ENCODE data around the gene SMAD6.

SMAD6 gene

DNA sequence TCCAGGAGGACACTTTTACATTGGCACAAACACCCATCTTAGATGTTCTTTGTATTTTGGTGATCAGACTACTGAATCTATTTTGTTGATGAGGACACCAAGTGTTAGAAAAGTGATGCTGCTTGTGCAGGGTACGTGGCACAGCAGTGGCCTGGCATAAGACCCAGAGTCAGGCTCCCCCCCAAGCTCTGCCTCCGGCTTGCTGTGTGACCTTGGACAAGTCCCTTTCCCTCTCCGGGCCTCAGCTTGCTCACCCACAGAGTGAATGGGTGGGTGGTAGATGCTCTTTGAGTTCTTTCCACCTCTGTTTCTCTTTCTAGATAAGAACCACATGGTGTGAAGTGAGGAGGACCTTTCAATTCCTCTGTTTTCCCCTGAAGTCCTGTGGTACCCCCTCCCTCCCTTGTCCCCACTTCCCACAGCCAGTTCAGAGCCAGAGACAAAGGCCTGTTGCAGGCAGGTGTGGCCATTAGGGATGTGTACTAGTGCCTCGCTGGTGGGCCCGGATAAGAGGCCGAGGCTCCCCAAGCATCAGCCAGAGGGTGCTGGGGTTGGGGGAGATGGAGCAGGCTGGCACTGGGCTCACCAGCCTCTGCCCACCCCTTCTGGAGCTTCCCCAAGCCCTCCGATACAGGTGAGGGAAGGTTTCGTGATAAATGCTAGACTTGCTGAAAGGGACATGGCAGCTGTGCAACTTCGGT lies 43.6 kb downstream of the SMAD6 start:
- no peak overlapping the region for H3K27ac ChIP-seq (ENCODE audit: low read depth, low read length)
- no peaks in the 10 kb centered on the region for H3K36me3 ChIP-seq (ENCODE audit: insufficient read depth, low read length)
- H3K9me3 ChIP-seq (ENCODE audit: insufficient read depth, low read depth, low read length): no peaks in the 10 kb centered on the region
- no peak overlapping the region for H3K9ac ChIP-seq (ENCODE audit: low read depth, low read length)
- WGBS: 84% methylated on average over 9 of the region's 9 CpGs
- H3K4me3 ChIP-seq (ENCODE audit: low read length): no peak overlapping the region
- peaks cover 57% of the 10 kb centered on the region for H3K4me1 ChIP-seq (ENCODE audit: insufficient read depth, low read length)
- H3K27me3 ChIP-seq (ENCODE audit: insufficient read depth, low read length): no peaks in the 10 kb centered on the region

DNA sequence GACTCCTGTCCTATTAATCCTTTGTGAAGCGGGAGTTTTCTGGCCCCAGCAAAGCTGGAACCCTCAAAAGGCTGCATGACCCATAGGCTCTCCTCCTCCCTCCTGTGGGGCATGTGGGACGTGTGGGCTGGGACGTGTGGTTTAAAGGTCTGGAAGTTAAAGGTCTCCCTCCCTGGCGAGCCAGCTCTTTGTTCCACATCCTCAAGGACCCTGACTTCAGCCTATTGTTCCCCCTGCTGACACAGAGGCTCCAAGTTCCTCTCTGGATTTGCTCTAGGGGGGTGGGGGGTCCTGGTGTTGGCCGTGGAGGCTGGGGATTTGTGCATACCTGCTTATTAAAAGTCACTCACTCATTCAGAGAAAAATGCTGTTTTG lies 44.2 kb downstream of the SMAD6 start:
- no peak overlapping the region for H3K27ac ChIP-seq (ENCODE audit: low read depth, low read length)

DNA sequence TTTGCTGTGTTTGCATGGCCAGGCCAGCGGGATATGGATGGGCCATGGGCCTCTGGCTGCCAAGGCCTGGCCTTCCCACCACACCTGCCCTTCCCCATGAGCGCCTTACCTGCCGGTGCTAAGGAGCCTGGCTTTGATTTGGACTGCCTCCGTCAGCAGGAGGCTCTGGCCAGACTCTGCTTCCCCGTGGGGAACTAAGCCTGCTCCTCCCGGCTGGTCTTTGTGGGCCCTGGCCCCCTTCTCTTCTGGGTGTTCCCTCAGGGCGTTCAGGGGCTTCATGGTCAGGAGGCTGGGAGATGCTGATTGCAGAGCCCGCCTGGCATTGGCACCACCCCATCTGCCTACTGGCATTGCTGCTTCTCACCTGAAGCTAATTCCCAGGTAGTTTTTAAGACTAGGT lies 45.2 kb downstream of the SMAD6 start:
- 84% methylated on average over 8 of the region's 8 CpGs for WGBS
- Histone ChIP-seq H3K4me3 (ENCODE audit: low read length) (no peak overlapping the region), H3K4me1 (ENCODE audit: insufficient read depth, low read length) (peaks cover 63% of the 10 kb centered on the region), H3K27me3 (ENCODE audit: insufficient read depth, low read length) (no peaks in the 10 kb centered on the region), H3K9me3 (ENCODE audit: insufficient read depth, low read depth, low read length) (no peaks in the 10 kb centered on the region), H3K27ac (ENCODE audit: low read depth, low read length) (peak overlapping the region; percentile 17; the same call in 1 of the 2 replicates), H3K9ac (ENCODE audit: low read depth, low read length) (no peak overlapping the region), H3K36me3 (ENCODE audit: insufficient read depth, low read length) (no peaks in the 10 kb centered on the region)

More for the DNA sequence above, 44.2 kb downstream of the SMAD6 start:
- no peak overlapping the region for H3K4me3 ChIP-seq (ENCODE audit: low read length)
- no peaks in the 10 kb centered on the region for H3K36me3 ChIP-seq (ENCODE audit: insufficient read depth, low read length)
- 44% methylated on average over 2 of the region's 5 CpGs for WGBS
- H3K27me3 ChIP-seq (ENCODE audit: insufficient read depth, low read length): no peaks in the 10 kb centered on the region
- peaks cover 62% of the 10 kb centered on the region for H3K4me1 ChIP-seq (ENCODE audit: insufficient read depth, low read length)
- H3K9ac ChIP-seq (ENCODE audit: low read depth, low read length): no peak overlapping the region
- no peaks in the 10 kb centered on the region for H3K9me3 ChIP-seq (ENCODE audit: insufficient read depth, low read depth, low read length)

DNA sequence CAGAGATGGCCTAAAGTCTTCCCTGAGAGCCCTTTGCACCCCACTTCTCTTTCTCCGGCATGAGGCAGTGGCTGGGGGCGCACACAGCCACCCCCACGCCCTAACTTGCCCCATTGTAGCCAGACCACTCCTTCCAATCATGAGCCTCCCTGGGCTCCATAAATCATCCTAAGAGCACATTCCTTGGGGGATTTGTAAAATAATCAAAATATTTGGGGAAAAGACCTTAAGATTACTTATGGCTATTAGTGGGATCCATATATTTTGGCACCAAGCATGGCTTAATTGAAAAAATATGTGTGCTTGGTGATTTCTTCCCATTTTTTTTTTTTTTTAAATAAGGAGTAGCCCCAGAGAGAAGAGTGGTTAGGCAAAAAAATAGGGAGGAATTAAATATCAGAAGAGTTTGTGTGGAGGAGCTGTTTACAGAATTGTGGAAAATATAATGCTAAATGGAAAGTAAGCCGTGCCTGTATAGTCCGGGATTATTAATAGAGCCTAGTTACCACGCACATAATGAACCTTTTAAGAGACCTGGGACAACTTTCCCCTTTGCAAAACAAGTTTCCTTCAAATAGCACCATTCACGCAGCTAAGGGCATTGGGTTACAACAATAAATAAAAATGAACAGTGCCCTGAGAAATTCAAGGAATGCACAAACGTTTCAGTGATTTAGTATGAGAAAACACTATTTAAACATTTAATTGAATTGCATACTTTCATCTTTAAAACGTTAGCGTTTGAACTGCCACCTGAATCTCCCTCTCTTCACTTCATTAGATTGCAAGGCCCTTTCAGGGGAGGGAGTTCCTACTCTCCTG lies 46.1 kb downstream of the SMAD6 start:
- WGBS: 58% methylated on average over 10 of the region's 10 CpGs
- Histone ChIP-seq H3K9me3 (ENCODE audit: insufficient read depth, low read depth, low read length) (no peaks in the 10 kb centered on the region), H3K27me3 (ENCODE audit: insufficient read depth, low read length) (no peaks in the 10 kb centered on the region), H3K36me3 (ENCODE audit: insufficient read depth, low read length) (no peaks in the 10 kb centered on the region), H3K27ac (ENCODE audit: low read depth, low read length) (no peak overlapping the region; the same call in 1 of the 2 replicates), H3K9ac (ENCODE audit: low read depth, low read length) (no peak overlapping the region), H3K4me3 (ENCODE audit: low read length) (no peak overlapping the region), H3K4me1 (ENCODE audit: insufficient read depth, low read length) (peaks cover 63% of the 10 kb centered on the region)

DNA sequence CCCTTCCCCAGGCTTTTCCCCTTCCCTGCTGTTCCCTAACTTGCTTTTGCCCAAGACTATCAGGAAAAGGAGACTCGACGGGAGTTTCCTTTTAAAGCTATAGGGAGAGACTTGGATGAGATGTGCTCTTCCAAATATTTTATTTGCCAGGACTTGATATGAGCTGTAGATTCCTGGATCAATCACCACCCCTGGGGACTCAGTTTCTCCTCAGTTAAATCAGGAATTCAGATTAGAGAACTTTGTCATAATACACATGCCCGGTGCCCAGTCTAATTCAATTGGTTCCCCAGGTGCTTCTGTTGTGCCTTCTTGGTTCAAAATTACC lies 46.6 kb downstream of the SMAD6 start:
- Histone ChIP-seq H3K4me1 (ENCODE audit: insufficient read depth, low read length) (peaks cover 63% of the 10 kb centered on the region), H3K4me3 (ENCODE audit: low read length) (no peak overlapping the region)
- WGBS: 36% methylated on average over 3 of the region's 3 CpGs

DNA sequence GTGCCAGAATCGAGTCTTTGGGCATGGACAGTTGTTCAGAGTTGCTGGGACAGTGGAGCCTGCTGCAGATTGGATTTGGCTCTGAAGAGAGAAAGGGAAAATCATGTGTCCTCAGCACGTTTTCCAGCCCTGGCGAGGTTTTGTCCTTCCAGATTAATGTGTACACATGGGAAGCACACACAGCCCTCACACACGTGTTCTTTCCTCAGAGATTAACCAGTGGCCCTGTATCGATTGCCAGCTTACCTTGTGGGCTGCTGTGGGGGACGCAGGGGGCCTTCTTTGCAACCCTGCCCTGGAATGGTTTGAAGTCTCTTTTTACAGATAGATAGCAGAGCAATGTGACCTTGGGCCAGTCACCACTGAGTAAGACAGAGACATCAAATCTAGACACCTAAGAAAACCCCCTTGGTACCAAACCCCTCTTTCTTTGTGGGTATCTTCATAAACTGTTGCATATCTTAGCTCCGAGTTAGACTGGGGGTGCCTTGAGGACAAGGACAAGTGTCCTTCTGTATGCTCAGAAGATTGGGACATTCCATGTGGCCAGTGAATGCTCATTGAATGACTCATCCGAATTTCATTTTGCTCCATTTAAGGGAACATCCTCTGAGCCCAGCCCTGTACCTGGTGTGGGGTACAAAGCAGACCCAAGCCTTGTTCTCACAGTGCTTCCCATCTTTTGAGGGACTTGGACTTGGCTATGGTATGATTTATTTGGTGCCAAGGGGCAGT lies 48.0 kb downstream of the SMAD6 start:
- H3K36me3 ChIP-seq (ENCODE audit: insufficient read depth, low read length): 0 out of 2 replicates have a peak, but pooled peaks cover 4% of the 10 kb centered on the region
- whole genome bisulfite sequencing: 89% methylated on average over 8 of the region's 8 CpGs
- peaks cover 5% of the 10 kb centered on the region; the same call in 1 of the 2 replicates for H3K9me3 ChIP-seq (ENCODE audit: insufficient read depth, low read depth, low read length)
- H3K4me3 ChIP-seq (ENCODE audit: low read length): no peak overlapping the region
- H3K4me1 ChIP-seq (ENCODE audit: insufficient read depth, low read length): peaks cover 55% of the 10 kb centered on the region
- no peaks in the 10 kb centered on the region for H3K27me3 ChIP-seq (ENCODE audit: insufficient read depth, low read length)
- H3K9ac ChIP-seq (ENCODE audit: low read depth, low read length): no peak overlapping the region
- no peak overlapping the region for H3K27ac ChIP-seq (ENCODE audit: low read depth, low read length)

More for the DNA sequence above, 46.6 kb downstream of the SMAD6 start:
- no peaks in the 10 kb centered on the region for H3K27me3 ChIP-seq (ENCODE audit: insufficient read depth, low read length)
- H3K36me3 ChIP-seq (ENCODE audit: insufficient read depth, low read length): no peaks in the 10 kb centered on the region
- peak overlapping the region; percentile 46; the same call in 1 of the 2 replicates for H3K27ac ChIP-seq (ENCODE audit: low read depth, low read length)
- H3K9ac ChIP-seq (ENCODE audit: low read depth, low read length): no peak overlapping the region
- no peaks in the 10 kb centered on the region for H3K9me3 ChIP-seq (ENCODE audit: insufficient read depth, low read depth, low read length)

DNA sequence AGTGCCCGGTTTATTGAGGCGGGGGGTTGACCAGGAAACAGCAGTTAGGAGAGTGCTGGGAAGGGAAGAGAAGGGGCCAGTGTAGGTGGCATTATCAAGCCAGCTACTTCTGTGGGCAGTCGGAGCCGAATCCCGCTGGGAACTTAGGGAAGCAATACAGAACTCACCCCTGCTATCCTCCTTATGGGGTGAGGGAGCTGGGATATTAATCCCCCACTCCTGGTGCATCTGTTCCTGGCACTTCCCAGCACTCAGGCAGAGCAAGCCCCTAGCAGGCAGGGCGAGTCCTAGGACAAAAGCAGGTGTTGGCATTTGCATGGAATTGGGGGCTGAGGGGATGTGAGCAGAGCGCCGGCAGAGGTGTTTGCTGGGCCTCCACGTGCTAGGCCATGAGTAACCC lies 48.6 kb downstream of the SMAD6 start:
- Histone ChIP-seq H3K9ac (ENCODE audit: low read depth, low read length) (no peak overlapping the region), H3K36me3 (ENCODE audit: insufficient read depth, low read length) (0 out of 2 replicates have a peak, but pooled peaks cover 5% of the 10 kb centered on the region), H3K4me3 (ENCODE audit: low read length) (no peak overlapping the region), H3K27me3 (ENCODE audit: insufficient read depth, low read length) (no peaks in the 10 kb centered on the region), H3K4me1 (ENCODE audit: insufficient read depth, low read length) (peaks cover 51% of the 10 kb centered on the region), H3K9me3 (ENCODE audit: insufficient read depth, low read depth, low read length) (peaks cover 10% of the 10 kb centered on the region; the same call in 1 of the 2 replicates), H3K27ac (ENCODE audit: low read depth, low read length) (no peak overlapping the region)
- 70% methylated on average over 9 of the region's 9 CpGs for WGBS

DNA sequence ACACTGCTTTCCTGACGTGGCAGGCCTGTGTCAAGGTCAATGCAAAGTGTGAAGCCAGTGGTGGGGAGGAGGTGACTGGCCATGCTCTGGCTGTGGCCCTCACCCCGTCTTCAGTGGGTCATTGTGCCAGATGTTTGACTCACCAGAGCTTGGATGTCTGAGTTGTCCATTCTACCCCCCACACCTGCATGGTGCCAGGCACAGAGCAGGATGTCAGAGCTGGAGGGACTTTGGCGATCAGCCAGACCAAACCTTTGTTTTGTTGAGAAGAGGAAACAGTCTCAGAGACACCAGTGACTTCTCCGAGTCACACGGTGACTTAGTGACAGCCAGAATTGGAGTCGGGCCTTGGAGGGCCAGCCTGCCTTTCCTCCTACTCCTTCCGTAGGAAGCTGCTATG lies 49.5 kb downstream of the SMAD6 start:
- Histone ChIP-seq H3K9me3 (ENCODE audit: insufficient read depth, low read depth, low read length) (peaks cover 10% of the 10 kb centered on the region; the same call in 1 of the 2 replicates), H3K4me3 (ENCODE audit: low read length) (no peak overlapping the region), H3K36me3 (ENCODE audit: insufficient read depth, low read length) (0 out of 2 replicates have a peak, but pooled peaks cover 5% of the 10 kb centered on the region), H3K9ac (ENCODE audit: low read depth, low read length) (no peak overlapping the region), H3K27ac (ENCODE audit: low read depth, low read length) (no peak overlapping the region), H3K27me3 (ENCODE audit: insufficient read depth, low read length) (no peaks in the 10 kb centered on the region), H3K4me1 (ENCODE audit: insufficient read depth, low read length) (peaks cover 41% of the 10 kb centered on the region)
- WGBS: 92% methylated on average over 6 of the region's 7 CpGs

DNA sequence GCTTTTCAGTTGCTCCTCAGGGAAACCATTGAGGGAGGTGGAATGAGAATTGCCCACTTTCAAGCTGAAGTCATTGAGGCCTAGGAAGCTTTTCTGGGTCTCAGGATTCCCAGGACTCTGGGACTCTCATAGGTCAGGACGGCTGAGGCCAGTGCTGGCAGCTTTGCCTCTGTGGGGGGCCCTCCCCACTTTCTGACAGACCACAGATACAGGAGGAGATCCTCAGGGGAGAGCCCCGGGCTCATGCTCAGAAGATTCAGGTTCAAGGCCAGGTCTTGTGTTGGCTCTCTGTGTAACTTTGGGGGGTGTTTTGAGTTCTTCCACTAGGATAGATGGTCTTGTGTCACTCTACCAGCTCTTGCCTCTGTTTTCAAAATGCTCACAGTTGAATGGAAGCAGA lies 50.0 kb downstream of the SMAD6 start:
- Histone ChIP-seq H3K9ac (ENCODE audit: low read depth, low read length) (no peak overlapping the region), H3K27ac (ENCODE audit: low read depth, low read length) (no peak overlapping the region), H3K4me1 (ENCODE audit: insufficient read depth, low read length) (peaks cover 37% of the 10 kb centered on the region), H3K27me3 (ENCODE audit: insufficient read depth, low read length) (no peaks in the 10 kb centered on the region), H3K4me3 (ENCODE audit: low read length) (no peak overlapping the region), H3K9me3 (ENCODE audit: insufficient read depth, low read depth, low read length) (peaks cover 10% of the 10 kb centered on the region; the same call in 1 of the 2 replicates), H3K36me3 (ENCODE audit: insufficient read depth, low read length) (0 out of 2 replicates have a peak, but pooled peaks cover 5% of the 10 kb centered on the region)
- 80% methylated on average over 2 of the region's 2 CpGs for WGBS

DNA sequence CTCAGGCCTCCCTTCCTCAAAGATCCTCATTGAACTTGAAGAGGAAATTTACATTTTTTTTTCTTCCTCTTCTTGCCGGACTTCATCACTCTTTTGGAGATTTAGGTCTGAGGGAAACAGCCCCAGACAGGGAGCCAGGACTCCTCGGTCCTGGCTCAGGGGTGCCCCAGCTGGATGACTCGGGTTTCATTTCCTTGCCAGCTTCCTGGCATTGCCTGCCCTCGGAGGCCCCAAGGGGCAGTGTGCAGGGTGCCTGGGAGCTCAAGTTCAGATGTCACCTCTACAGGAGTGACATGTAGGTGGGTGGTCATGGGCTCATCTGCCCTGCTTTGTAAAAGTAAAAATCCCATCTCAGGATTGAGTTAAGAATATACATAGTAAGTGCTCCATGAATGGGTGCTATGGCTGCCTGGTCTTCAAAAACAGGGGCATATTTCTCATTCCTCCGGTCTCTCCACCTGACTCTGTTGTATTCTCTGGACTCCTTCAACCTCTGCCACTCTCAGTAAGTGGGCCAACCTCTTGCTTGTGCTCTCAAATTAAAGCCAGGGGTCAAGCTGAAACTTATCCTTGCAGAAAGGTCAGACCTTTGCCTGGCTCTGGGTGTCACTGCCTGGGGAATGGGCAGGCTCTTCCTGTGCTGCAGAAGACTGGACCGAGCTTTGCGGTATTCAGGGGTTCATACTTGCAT lies 51.8 kb downstream of the SMAD6 start:
- peaks cover 19% of the 10 kb centered on the region for H3K4me1 ChIP-seq (ENCODE audit: insufficient read depth, low read length)
- H3K27ac ChIP-seq (ENCODE audit: low read depth, low read length): no peak overlapping the region
- 93% methylated on average over 7 of the region's 7 CpGs for WGBS

More for the DNA sequence above, 51.8 kb downstream of the SMAD6 start:
- H3K9me3 ChIP-seq (ENCODE audit: insufficient read depth, low read depth, low read length): peaks cover 10% of the 10 kb centered on the region; the same call in 1 of the 2 replicates
- 0 out of 2 replicates have a peak, but pooled peaks cover 5% of the 10 kb centered on the region for H3K36me3 ChIP-seq (ENCODE audit: insufficient read depth, low read length)
- no peak overlapping the region for H3K4me3 ChIP-seq (ENCODE audit: low read length)
- no peaks in the 10 kb centered on the region for H3K27me3 ChIP-seq (ENCODE audit: insufficient read depth, low read length)
- no peak overlapping the region for H3K9ac ChIP-seq (ENCODE audit: low read depth, low read length)
